Esophagus muscularis mucosa (tissue), 4 donors: ENCODE results near the gene ZNRF2. TPM values are rescaled to one million over a fixed set of nuclear protein-coding genes. Genes with fewer than 3 reads are reported as not detected.
"Not testable (repeated sequence)": the region's sequence is repeated elsewhere in the genome, so short reads cannot be mapped to it uniquely, and the experiment has no call there.

Experiments used
- DNase-seq: peaks from one replicate; pipeline ENCODE4 v3.0.0-alpha.2; 2017; ENCODE audit errors: extremely low spot score
- H3K27ac ChIP-seq, 4 donors: fragments of 200-600 bp; sonication (generic); replicated peaks in 1 of 4; 1 replicate in 3 of 4; 2 replicates in 1 of 4; pipeline ENCODE4 v1.5.1; 2016 to 2019; ENCODE audit warnings: mild to moderate bottlenecking in 1 of 4
- H3K27me3 ChIP-seq, 4 donors: fragments of 200-600 bp; sonication (generic); one replicate each; pipeline versions ENCODE4 v1.5.1 to v1.6.0; 2016 to 2019
- H3K36me3 ChIP-seq, 4 donors: fragments of 200-600 bp; sonication (generic); one replicate each; pipeline ENCODE4 v1.5.1; 2016 to 2019
- H3K4me1 ChIP-seq, 4 donors: fragments of 200-600 bp; sonication (generic); one replicate each; pipeline ENCODE4 v1.5.1; 2016 to 2019
- H3K4me3 ChIP-seq, 4 donors: fragments of 200-600 bp; sonication (generic); 1 replicate in 2 of 4; 2 replicates in 2 of 4; pipeline ENCODE4 v1.5.1; 2016 to 2019; ENCODE audit warnings: mild to moderate bottlenecking in 4 of 4, moderate library complexity in 1 of 4
- H3K9me3 ChIP-seq, 4 donors: fragments of 200-600 bp; sonication (generic); 1 replicate in 3 of 4; 2 replicates in 1 of 4; pipeline ENCODE4 v1.5.1; 2016 to 2019
- CTCF ChIP-seq, 3 experiments: fragments of 200-600 bp in 2 of 3; fragments of 450-650 bp in 1 of 3; sonication (generic) in 2 of 3; IDR thresholded peaks; one replicate each; pipeline ENCODE4 v1.5.1; 2017 to 2019; ENCODE audit warnings: antibody characterized with exemption in 3 of 3, mild to moderate bottlenecking in 2 of 3, moderate library complexity in 1 of 3
- EP300 ChIP-seq: sonication (generic); formaldehyde crosslinking; IDR thresholded peaks from one replicate; pipeline ENCODE4 v1.6.1; 2017; ENCODE audit warnings: antibody characterized with exemption
- POLR2A ChIP-seq: fragments of 450-650 bp; IDR thresholded peaks from one replicate; pipeline ENCODE4 v1.6.1; 2017; ENCODE audit warnings: antibody characterized with exemption, moderate library complexity, mild to moderate bottlenecking, low read depth
- POLR2AphosphoS5 ChIP-seq, 2 donors: sonication (generic); formaldehyde crosslinking; IDR thresholded peaks; one replicate each; pipeline ENCODE4 v1.6.1; 2017; ENCODE audit warnings: antibody characterized with exemption in 2 of 2
- WGBS: methylation state at CpG from one replicate; pipeline ENCODE4 v1.1.5; 2018; 5-methylcytosine and 5-hydroxymethylcytosine counted together
- intact Hi-C: fragments of 100-400 bp; cut with DNase I; formaldehyde crosslinking; loops from one replicate; pipeline ENCODE4 v1.15.1; 2023
- total RNA-seq, 4 donors: library from RNA; depleted of rRNA; stranded (reverse); fragments of >200 nt; gene quantifications; one replicate each; pipeline versions ENCODE4 v1.1.0 to v1.2.1, GENCODE V29; 2016

The ZNRF2 gene
- total RNA-seq, 4 donors from 2014 or later: 16.9 to 23.5 (median 20.2) TPM

- H3K27ac ChIP-seq: peak overlapping the region; percentile 96 to 100 (median 99)
- no peaks in the 10 kb centered on the region for H3K36me3 ChIP-seq
- H3K4me3 ChIP-seq: peak overlapping the region; percentile 78 to 91 (median 84)
- DNase-seq: no peak
- intact Hi-C loops: loop anchor here (10.0 kb wide), 1 partner anchor 190 kb away; the partner anchor contains the start of gene NOD1
- H3K27me3 ChIP-seq: no peaks in the 10 kb centered on the region
- H3K4me1 ChIP-seq: peaks cover 24 to 46% (median 42%) of the 10 kb centered on the region in 4 donors
- no peaks in the 10 kb centered on the region for H3K9me3 ChIP-seq
- TF ChIP-seq POLR2AphosphoS5 (IDR thresholded peaks at IDR 0.05) (no peak), EP300 (no peak), CTCF (IDR thresholded peaks at IDR 0.05) (no peak), POLR2A (no peak)
- 0% methylated on average over 3 of the region's 72 CpGs for WGBS
Observed at GRCh38 chr7:30285067-30285535, 704 bp downstream of the ZNRF2 start.

DNA sequence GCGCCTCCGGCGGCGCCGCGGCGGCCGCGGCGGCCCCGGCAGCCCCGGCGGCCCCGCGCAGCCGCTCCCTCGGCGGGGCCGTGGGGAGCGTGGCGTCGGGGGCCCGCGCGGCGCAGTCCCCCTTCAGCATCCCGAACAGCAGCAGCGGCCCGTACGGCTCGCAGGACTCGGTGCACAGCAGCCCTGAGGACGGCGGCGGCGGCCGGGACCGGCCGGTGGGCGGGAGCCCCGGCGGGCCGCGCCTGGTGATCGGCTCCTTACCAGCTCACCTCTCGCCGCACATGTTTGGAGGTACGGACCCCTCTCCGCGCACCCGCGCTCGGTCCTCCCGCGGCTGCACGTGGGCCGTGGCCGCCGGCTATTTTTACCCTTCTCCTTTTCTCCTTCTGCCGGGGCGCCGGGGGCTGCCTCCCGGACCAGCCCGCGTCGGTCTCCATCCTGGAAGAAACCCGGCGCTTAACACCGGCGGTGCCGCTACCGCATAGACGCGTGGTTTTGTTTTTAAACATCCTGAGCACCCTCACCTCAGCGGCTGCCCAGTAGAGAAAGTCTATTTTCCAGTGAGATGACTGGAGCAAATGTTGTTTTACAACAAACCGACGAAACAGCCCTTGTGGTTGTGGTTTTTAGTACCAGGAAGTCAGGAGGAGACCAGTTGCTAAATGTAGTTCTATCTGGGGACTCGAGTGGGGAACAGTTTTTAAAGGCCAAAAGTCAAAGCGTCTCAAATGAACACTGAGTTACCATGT lies 1.3 kb downstream of the ZNRF2 start:
- peaks cover 27 to 52% (median 48%) of the 10 kb centered on the region in 4 donors for H3K4me1 ChIP-seq
- H3K4me3 ChIP-seq: peak overlapping the region; percentile 78 to 91 (median 84)
- no peak for DNase-seq
- no peak for TF ChIP-seq CTCF (IDR thresholded peaks at IDR 0.05)
- TF ChIP-seq POLR2AphosphoS5 (IDR thresholded peaks at IDR 0.05): peak; percentile 25 to 53
- no peak for TF ChIP-seq EP300
- no peak for TF ChIP-seq POLR2A
- intact Hi-C loops: loop anchor here (10.0 kb wide), 1 partner anchor 189 kb away; the partner anchor contains the start of gene NOD1
- H3K27me3 ChIP-seq: no peaks in the 10 kb centered on the region
- no peaks in the 10 kb centered on the region for H3K36me3 ChIP-seq
- 0% methylated on average over 25 of the region's 79 CpGs for WGBS
- no peaks in the 10 kb centered on the region for H3K9me3 ChIP-seq
- peak overlapping the region; percentile 96 to 100 (median 99) for H3K27ac ChIP-seq

GRCh38 chr7:30286749-30287148 lies 2.4 kb downstream of the ZNRF2 start:
- 77% methylated on average over 11 of the region's 11 CpGs for WGBS
- no peak for DNase-seq
- intact Hi-C loops: loop anchor here (10.0 kb wide), 1 partner anchor 188 kb away; the partner anchor contains the start of gene NOD1
- H3K27me3 ChIP-seq: no peaks in the 10 kb centered on the region
- H3K9me3 ChIP-seq: no peaks in the 10 kb centered on the region
- peak overlapping the region; percentile 78 to 91 (median 84) for H3K4me3 ChIP-seq
- H3K36me3 ChIP-seq: no peaks in the 10 kb centered on the region
- TF ChIP-seq CTCF (IDR thresholded peaks at IDR 0.05) (no peak), POLR2AphosphoS5 (IDR thresholded peaks at IDR 0.05) (no peak), EP300 (no peak)
- H3K4me1 ChIP-seq: peaks cover 27 to 56% (median 55%) of the 10 kb centered on the region in 4 donors
- H3K27ac ChIP-seq: peak overlapping the region; percentile 13 to 100 (median 99)

- 58% methylated on average over 3 of the region's 3 CpGs for WGBS
Observed at GRCh38 chr7:30287625-30288024, 3.2 kb downstream of the ZNRF2 start.

GRCh38 chr7:30289634-30290033 lies 5.2 kb downstream of the ZNRF2 start:
- intact Hi-C loops: loop anchor here (10.0 kb wide), 1 partner anchor 185 kb away; the partner anchor contains the start of gene NOD1
- WGBS: 100% methylated on average over 2 of the region's 2 CpGs

More at GRCh38 chr7:30287625-30288024, 3.2 kb downstream of the ZNRF2 start:
- not testable (repeated sequence) for DNase-seq, H3K9me3 ChIP-seq, H3K27me3 ChIP-seq, H3K36me3 ChIP-seq, H3K27ac ChIP-seq
- intact Hi-C loops: loop anchor here (10.0 kb wide), 1 partner anchor 187 kb away; the partner anchor contains the start of gene NOD1
- H3K4me1 ChIP-seq: peaks cover 27 to 56% (median 55%) of the 10 kb centered on the region in 4 donors
- peak overlapping the region in 2 of 4 donors; percentile 30 to 91 for H3K4me3 ChIP-seq

DNA sequence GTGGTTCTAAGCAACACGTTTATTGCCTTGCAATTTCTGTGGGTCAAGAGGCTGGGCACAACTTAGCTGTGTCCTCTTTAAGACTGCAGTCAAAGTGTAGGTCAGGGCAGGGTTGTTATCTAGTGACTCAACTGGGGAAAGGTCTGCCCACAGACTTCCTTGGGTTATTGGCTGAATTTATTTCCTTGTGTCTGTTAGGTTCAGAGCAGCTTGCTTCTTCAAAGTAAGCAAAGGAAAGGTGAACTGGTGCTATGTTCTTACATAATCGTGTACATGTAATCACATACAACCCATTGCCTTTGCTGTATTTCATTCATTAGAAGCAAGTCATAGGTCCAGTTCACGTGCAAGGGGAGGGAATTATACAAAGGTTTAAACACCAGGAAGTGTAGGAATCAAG lies 5.9 kb downstream of the ZNRF2 start:
- peaks cover 27 to 52% (median 50%) of the 10 kb centered on the region in 4 donors for H3K4me1 ChIP-seq
- 73% methylated on average over 3 of the region's 3 CpGs for WGBS
- H3K4me3 ChIP-seq, DNase-seq, H3K9me3 ChIP-seq, H3K36me3 ChIP-seq, H3K27me3 ChIP-seq, intact Hi-C loops, H3K27ac ChIP-seq: not testable (repeated sequence)

More at GRCh38 chr7:30289634-30290033, 5.2 kb downstream of the ZNRF2 start:
- not testable (repeated sequence) for H3K36me3 ChIP-seq, H3K27ac ChIP-seq, DNase-seq, H3K4me3 ChIP-seq, H3K9me3 ChIP-seq, H3K27me3 ChIP-seq
- peaks cover 27 to 49% (median 48%) of the 10 kb centered on the region in 4 donors for H3K4me1 ChIP-seq

GRCh38 chr7:30292416-30293038 lies 8.1 kb downstream of the ZNRF2 start:
- H3K36me3 ChIP-seq, intact Hi-C loops, H3K9me3 ChIP-seq, H3K27me3 ChIP-seq, DNase-seq, H3K27ac ChIP-seq, H3K4me3 ChIP-seq: not testable (repeated sequence)
- 97% methylated on average over 3 of the region's 3 CpGs for WGBS
- peaks cover 15 to 54% (median 50%) of the 10 kb centered on the region in 4 donors for H3K4me1 ChIP-seq

DNA sequence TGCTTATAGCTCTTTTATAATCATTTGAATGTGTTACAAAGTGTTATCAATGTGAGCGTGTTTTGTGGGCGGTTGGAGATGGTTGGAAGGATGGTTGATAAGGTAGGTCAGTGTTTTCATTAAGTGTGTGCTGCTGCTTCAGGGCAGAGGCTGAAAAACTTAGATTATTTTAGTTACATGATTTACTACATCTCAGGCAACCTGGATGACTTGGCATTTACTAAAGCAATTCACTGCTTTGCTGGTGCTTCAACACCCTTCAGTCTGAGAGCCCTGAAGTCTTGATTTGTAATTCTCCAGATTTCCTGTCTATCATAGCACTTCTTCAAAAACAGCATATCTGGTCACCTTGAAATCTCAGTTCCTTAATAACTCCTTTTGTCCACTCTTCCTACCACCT lies 11.9 kb downstream of the ZNRF2 start:
- H3K9me3 ChIP-seq, H3K36me3 ChIP-seq, H3K4me3 ChIP-seq, intact Hi-C loops, H3K27ac ChIP-seq, DNase-seq, H3K27me3 ChIP-seq: not testable (repeated sequence)
- WGBS: 82% methylated on average over 2 of the region's 2 CpGs
- peaks cover 8 to 37% (median 30%) of the 10 kb centered on the region in 4 donors for H3K4me1 ChIP-seq
